Measurements from ENCODE around the gene FILIP1L. TPM values are rescaled to one million over a fixed set of nuclear protein-coding genes. Genes with fewer than 3 reads are reported as not detected.

The FILIP1L gene
- total and polyA plus RNA-seq, 11 donors = 18.2 to 120 (median 77.3) TPM

DNA sequence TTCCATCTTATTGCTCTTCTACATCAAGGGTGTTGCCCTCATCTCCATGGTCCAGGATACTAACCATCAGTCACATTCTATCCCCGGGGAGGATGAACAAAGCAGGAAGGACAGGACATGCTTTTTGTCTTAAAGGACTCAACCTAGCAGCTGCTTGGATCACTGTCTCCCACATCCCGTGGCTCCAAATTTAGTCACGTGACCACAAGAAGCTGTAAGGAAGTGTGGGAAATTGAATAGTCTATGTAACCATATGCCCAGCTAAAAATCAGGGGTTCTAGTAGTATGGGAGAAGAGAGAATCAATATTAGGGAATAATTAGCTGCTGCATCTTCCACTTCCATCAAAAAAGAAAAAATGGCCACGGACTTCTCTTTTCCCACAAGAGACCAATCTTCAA is 314.9 kb downstream of the FILIP1L start:
- Histone ChIP-seq H3K27me3 (no peaks in the 10 kb centered on the region), H3K36me3 (peaks cover 0 to 5% (median 0%) of the 10 kb centered on the region in 9 donors), H3K27ac (no peak overlapping the region), H3K9me3 (peaks cover 0 to 6% (median 0%) of the 10 kb centered on the region in 12 donors), H3K4me1 (peaks cover 0 to 5% (median 0%) of the 10 kb centered on the region in 12 donors), H3K4me3 (no peak overlapping the region)
- ATAC-seq = no peak
- TF ChIP-seq, protein P1, sequence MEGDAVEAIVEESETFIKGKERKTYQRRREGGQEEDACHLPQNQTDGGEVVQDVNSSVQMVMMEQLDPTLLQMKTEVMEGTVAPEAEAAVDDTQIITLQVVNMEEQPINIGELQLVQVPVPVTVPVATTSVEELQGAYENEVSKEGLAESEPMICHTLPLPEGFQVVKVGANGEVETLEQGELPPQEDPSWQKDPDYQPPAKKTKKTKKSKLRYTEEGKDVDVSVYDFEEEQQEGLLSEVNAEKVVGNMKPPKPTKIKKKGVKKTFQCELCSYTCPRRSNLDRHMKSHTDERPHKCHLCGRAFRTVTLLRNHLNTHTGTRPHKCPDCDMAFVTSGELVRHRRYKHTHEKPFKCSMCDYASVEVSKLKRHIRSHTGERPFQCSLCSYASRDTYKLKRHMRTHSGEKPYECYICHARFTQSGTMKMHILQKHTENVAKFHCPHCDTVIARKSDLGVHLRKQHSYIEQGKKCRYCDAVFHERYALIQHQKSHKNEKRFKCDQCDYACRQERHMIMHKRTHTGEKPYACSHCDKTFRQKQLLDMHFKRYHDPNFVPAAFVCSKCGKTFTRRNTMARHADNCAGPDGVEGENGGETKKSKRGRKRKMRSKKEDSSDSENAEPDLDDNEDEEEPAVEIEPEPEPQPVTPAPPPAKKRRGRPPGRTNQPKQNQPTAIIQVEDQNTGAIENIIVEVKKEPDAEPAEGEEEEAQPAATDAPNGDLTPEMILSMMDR (IDR thresholded peaks at IDR 0.05) = no peak
- no peak for TF ChIP-seq POLR2A (IDR thresholded peaks at IDR 0.05)
- 76 to 82% (median 78%) methylated on average over 4 of the region's 4 CpGs for WGBS, 4 donors
- no peak for DNase-seq
- intact Hi-C loops (cut with DNase I) = no loop called here

DNA sequence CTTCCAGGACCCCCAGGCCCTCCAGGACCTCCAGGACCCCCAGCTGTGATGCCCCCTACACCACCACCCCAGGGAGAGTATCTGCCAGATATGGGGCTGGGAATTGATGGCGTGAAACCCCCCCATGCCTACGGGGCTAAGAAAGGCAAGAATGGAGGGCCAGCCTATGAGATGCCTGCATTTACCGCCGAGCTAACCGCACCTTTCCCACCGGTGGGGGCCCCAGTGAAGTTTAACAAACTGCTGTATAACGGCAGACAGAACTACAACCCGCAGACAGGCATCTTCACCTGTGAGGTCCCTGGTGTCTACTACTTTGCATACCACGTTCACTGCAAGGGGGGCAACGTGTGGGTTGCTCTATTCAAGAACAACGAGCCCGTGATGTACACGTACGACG is 318.7 kb downstream of the FILIP1L start:
- Histone ChIP-seq H3K9me3 (no peaks in the 10 kb centered on the region), H3K27me3 (no peaks in the 10 kb centered on the region), H3K4me3 (no peak overlapping the region), H3K27ac (no peak overlapping the region), H3K36me3 (peaks cover 0 to 12% (median 0%) of the 10 kb centered on the region in 9 donors), H3K4me1 (peaks cover 0 to 7% (median 0%) of the 10 kb centered on the region in 12 donors)
- intact Hi-C loops (cut with DNase I) = no loop called here
- ATAC-seq = no peak
- peak in 1 of 5 donors; percentile 53 for DNase-seq
- WGBS, 4 donors = 85 to 92% (median 91%) methylated on average over 15 of the region's 15 CpGs
- TF ChIP-seq POLR2A (IDR thresholded peaks at IDR 0.05) = no peak
- TF ChIP-seq, protein P1 (IDR thresholded peaks at IDR 0.05) = no peak

DNA sequence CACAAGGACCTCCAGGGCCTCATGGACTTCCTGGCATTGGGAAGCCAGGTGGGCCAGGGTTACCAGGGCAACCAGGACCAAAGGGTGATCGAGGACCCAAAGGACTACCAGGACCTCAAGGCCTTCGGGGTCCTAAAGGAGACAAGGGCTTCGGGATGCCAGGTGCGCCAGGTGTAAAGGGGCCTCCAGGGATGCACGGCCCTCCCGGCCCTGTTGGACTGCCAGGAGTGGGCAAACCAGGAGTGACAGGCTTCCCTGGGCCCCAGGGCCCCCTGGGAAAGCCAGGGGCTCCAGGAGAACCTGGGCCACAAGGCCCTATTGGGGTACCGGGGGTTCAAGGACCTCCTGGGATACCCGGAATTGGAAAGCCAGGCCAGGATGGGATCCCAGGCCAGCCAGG is 319.8 kb downstream of the FILIP1L start:
- H3K27ac ChIP-seq = no peak overlapping the region
- TF ChIP-seq, protein P1 (IDR thresholded peaks at IDR 0.05) = no peak
- no peak for TF ChIP-seq POLR2A (IDR thresholded peaks at IDR 0.05)
- peak in 1 of 5 donors; percentile 58 for DNase-seq
- H3K36me3 ChIP-seq = peaks cover 0 to 13% (median 0%) of the 10 kb centered on the region in 9 donors
- WGBS, 4 donors = 91 to 97% (median 95%) methylated on average over 7 to 8 of the region's 8 CpGs
- H3K4me3 ChIP-seq = no peak overlapping the region
- peak in 1 of 4 donors; percentile 14 for ATAC-seq
- no peaks in the 10 kb centered on the region for H3K9me3 ChIP-seq
- intact Hi-C loops (cut with DNase I) = no loop called here
- peaks cover 0 to 7% (median 0%) of the 10 kb centered on the region in 12 donors for H3K4me1 ChIP-seq
- no peaks in the 10 kb centered on the region for H3K27me3 ChIP-seq

DNA sequence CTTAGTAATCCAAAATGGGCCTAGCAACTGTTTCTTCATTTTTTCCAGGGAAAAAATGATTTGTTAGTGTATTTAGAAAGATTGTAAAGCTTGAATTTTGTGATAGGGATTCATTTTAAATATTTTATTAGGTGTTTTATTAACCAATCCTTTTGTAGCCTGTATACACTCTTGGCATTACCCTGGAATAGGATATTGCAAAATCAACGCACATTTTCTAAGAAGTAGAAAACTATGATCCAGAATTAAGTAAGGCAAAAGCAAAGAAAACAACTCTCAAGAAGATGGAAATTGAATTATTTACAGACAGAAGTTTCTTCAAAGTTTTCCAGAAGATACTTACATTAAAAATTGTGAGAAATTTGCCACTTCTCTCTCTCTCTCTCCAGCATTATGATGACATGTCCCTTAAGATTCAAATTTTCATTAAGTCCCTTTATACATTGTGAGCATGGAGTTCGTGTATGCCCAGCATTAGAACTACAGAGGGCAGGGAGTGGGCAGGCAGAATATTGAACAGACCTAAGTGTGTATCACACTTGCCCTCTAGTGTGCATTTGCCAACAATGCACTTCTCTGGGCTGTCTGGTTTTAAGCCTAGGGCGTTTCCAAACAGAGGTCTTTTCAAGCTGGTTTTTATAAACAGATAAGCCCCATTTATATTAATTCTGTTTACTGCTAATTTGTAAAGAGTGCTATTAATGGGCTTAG is 325.1 kb downstream of the FILIP1L start:
- TF ChIP-seq, protein P1 (IDR thresholded peaks at IDR 0.05) = peak; percentile 40 to 73 (median 64)
- TF ChIP-seq POLR2A (IDR thresholded peaks at IDR 0.05) = no peak
- DNase-seq = peak in 3 of 5 donors; percentile 15 to 34 (median 25)
- H3K9me3 ChIP-seq = no peaks in the 10 kb centered on the region
- H3K4me1 ChIP-seq = peaks cover 0 to 7% (median 0%) of the 10 kb centered on the region in 12 donors
- peak; percentile 80 to 95 (median 94) for ATAC-seq
- no peak overlapping the region for H3K4me3 ChIP-seq
- 23 to 30% (median 25%) methylated on average over 3 of the region's 3 CpGs for WGBS, 4 donors
- intact Hi-C loops (cut with DNase I) = loop anchor here in 4 of 10 donors (5.0 to 10.0 kb wide), 4 partner anchors 284 to 764 kb away; no protein-coding TSS in a partner anchor
- H3K27ac ChIP-seq = peak overlapping the region in 1 of 12 donors; percentile 9
- no peaks in the 10 kb centered on the region for H3K27me3 ChIP-seq
- peaks cover 0 to 8% (median 0%) of the 10 kb centered on the region in 9 donors for H3K36me3 ChIP-seq

All from heart left ventricle (tissue), 16 donors.